Measurements from ENCODE around the gene PHLDA2. TPM values are rescaled to one million over a fixed set of nuclear protein-coding genes. Genes with fewer than 3 reads are reported as not detected.

Gene PHLDA2
- total RNA-seq, 1 experiment from 2014 or later = 309 TPM

- TF ChIP-seq, protein P1, sequence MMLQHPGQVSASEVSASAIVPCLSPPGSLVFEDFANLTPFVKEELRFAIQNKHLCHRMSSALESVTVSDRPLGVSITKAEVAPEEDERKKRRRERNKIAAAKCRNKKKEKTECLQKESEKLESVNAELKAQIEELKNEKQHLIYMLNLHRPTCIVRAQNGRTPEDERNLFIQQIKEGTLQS (IDR thresholded peaks at IDR 0.05) = no peak
These were observed 2.8 kb upstream of the PHLDA2 start (continued) for GRCh38 chr11:2931771-2932738.

DNA sequence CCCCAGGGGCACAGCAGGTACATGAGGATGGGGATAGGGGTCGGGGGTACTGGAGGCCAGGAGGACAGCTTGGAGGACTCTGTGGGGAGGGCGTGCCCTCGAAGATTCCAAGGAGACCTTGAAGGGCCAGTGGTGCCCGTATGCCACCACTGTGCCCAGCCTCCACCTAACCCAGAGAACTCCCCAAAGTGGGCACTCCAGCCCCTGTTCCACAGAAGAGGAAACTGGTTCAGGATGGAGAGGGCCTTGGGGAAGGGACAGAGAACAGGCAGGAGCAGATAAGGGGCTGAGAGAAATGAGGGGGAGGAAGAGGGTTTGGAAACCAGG is 2.2 kb upstream of the PHLDA2 start:
- H3K27ac ChIP-seq (ENCODE audit: low read depth, low read length) = no peak overlapping the region; the same call in 1 of the 2 replicates
- ChIA-PET CTCF (no interaction called here), RAD21 (ENCODE audit: low non-redundant PET in 1 of 2, low total read pairs in 2 of 2, uncharacterized antibody in 2 of 2, unreplicated experiment in 2 of 2) (no interaction called here), POLR2A (interaction anchor here (3.7 kb wide), 1 partner anchor 19 kb away, joined by 44 read pairs; no protein-coding TSS in a partner anchor)
- no TSS peak for BruUV-seq (replicated peaks)
- peaks cover 0 to 15% of the 10 kb centered on the region in 2 experiments; a peak in 2 of 4 replicates for H3K36me3 ChIP-seq (ENCODE audit: control insufficient read depth in 1 of 2, insufficient read depth in 2 of 2, low read length in 2 of 2)
- peaks cover 28% of the 10 kb centered on the region for H3K79me2 ChIP-seq (ENCODE audit: insufficient read depth, low read length)
- DNase-seq (ENCODE audit: low read depth, low spot score) = no peak
- ATAC-seq = no peak
- H3K9ac ChIP-seq (ENCODE audit: low read length) = no peak overlapping the region
- H3K4me2 ChIP-seq (ENCODE audit: low read length) = peak overlapping the region; percentile 89
- H3K9me3 ChIP-seq (ENCODE audit: control insufficient read depth in 1 of 2, insufficient read depth in 1 of 2, low read depth in 1 of 2, low read length in 2 of 2) = no peaks in the 10 kb centered on the region
- H2AFZ ChIP-seq (ENCODE audit: low read depth, low read length, poor library complexity, severe bottlenecking) = no peak overlapping the region
- no peak for TF ChIP-seq ELF1 (IDR thresholded peaks at IDR 0.05; ENCODE audit: borderline replicate concordance, low read depth)
- no peak for TF ChIP-seq SRF (IDR thresholded peaks at IDR 0.05; ENCODE audit: low read depth)
- TF ChIP-seq JUND (IDR thresholded peaks at IDR 0.05) = no peak
- no peak for TF ChIP-seq CTCF (IDR thresholded peaks at IDR 0.05 in 2 of 3, conservative IDR thresholded peaks at IDR 0.05 in 1 of 3; ENCODE audit: borderline replicate concordance in 1 of 3, insufficient read depth in 1 of 3, low read depth in 2 of 3, low read length in 2 of 3)
- TF ChIP-seq EGR1 (IDR thresholded peaks at IDR 0.05; ENCODE audit: low read depth) = no peak
- TF ChIP-seq YY1 (IDR thresholded peaks at IDR 0.05; ENCODE audit: extremely low read depth, insufficient replicate concordance, low read depth, low read length) = no peak
- TF ChIP-seq SIN3A (IDR thresholded peaks at IDR 0.05; ENCODE audit: low read depth) = no peak
- no peak for TF ChIP-seq EZH2phosphoT487 (IDR thresholded peaks at IDR 0.05; ENCODE audit: borderline replicate concordance)
- no peak for TF ChIP-seq MAX (IDR thresholded peaks at IDR 0.05)
- H3K27me3 ChIP-seq (ENCODE audit: insufficient read depth, low read length) = no peaks in the 10 kb centered on the region
- H3K4me1 ChIP-seq (ENCODE audit: control insufficient read depth in 1 of 2, insufficient read depth in 2 of 2, low read length in 2 of 2) = peaks cover 43 to 67% of the 10 kb centered on the region in 2 experiments
- peaks cover 14% of the 10 kb centered on the region; the same call in 1 of the 2 replicates for H4K20me1 ChIP-seq (ENCODE audit: insufficient read depth)
- H3K4me3 ChIP-seq (replicated peaks in 1 of 2; ENCODE audit: low read depth in 1 of 2, low read length in 2 of 2) = no peak overlapping the region
- intact Hi-C loops (cut with micrococcal nuclease) = loop anchor here (2.0 kb wide), 2 partner anchors 39 to 239 kb away; no protein-coding TSS in a partner anchor
- H3K9me2 ChIP-seq (ENCODE audit: insufficient read depth) = no peaks in the 10 kb centered on the region
